ENCODE measurements around the gene ACVR1B.

DNA sequence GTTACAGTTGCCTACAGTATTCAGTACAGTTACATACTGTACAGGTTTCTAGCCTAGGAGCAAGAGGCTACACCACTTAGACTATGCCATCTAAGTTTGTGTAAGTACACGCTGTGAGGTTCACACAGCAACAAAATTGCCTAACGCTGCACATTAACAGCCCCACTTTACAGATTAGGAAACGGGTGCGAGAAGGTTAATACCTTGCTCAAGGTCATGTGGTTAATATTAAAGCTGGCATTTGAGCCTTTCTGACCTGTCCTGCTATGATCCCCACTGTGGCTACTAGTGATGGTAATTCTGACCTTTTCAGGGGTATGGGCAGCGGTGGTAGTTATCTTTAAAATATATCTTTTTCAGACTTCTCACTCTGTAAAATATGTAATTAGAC is 20.9 kb downstream of the ACVR1B start:
- TF ChIP-seq, protein P1, sequence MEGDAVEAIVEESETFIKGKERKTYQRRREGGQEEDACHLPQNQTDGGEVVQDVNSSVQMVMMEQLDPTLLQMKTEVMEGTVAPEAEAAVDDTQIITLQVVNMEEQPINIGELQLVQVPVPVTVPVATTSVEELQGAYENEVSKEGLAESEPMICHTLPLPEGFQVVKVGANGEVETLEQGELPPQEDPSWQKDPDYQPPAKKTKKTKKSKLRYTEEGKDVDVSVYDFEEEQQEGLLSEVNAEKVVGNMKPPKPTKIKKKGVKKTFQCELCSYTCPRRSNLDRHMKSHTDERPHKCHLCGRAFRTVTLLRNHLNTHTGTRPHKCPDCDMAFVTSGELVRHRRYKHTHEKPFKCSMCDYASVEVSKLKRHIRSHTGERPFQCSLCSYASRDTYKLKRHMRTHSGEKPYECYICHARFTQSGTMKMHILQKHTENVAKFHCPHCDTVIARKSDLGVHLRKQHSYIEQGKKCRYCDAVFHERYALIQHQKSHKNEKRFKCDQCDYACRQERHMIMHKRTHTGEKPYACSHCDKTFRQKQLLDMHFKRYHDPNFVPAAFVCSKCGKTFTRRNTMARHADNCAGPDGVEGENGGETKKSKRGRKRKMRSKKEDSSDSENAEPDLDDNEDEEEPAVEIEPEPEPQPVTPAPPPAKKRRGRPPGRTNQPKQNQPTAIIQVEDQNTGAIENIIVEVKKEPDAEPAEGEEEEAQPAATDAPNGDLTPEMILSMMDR (IDR thresholded peaks at IDR 0.05; ENCODE audit: insufficient read depth, low read depth, low read length): no peak
- TF ChIP-seq EZH2 (IDR thresholded peaks at IDR 0.05; ENCODE audit: insufficient read depth, low read length): no peak

Data from astrocyte (in vitro differentiated cells and primary cell).